SH-SY5Y (cell line): ENCODE results near the gene PRODH2.

Experiments used
- GATA2 ChIP-seq: IDR thresholded peaks from 2 replicates; pipeline ENCODE4 v1.6.1; 2011; ENCODE audit warnings: mild to moderate bottlenecking, low read depth, low read length
- GATA3 ChIP-seq: IDR thresholded peaks from 2 replicates; pipeline ENCODE4 v1.6.1; 2011; ENCODE audit warnings: low read depth, mild to moderate bottlenecking, low read length, moderate library complexity

PRODH2 gene

GRCh38 chr19:35766571-35767104, 46.0 kb downstream of the PRODH2 start:
- TF ChIP-seq GATA3, result no peak
- no peak for TF ChIP-seq GATA2

- TF ChIP-seq GATA3 (no peak), GATA2 (no peak)
These were observed 48.0 kb downstream of the PRODH2 start for GRCh38 chr19:35764432-35765315.

- no peak for TF ChIP-seq GATA3
- TF ChIP-seq GATA2, result no peak
These were observed 51.8 kb downstream of the PRODH2 start for GRCh38 chr19:35760711-35761349.

GRCh38 chr19:35759697-35760096, 52.9 kb downstream of the PRODH2 start:
- TF ChIP-seq GATA2, result no peak
- TF ChIP-seq GATA3, result no peak

GRCh38 chr19:35757749-35758608, 54.7 kb downstream of the PRODH2 start, which contains the start of gene PROSER3:
TSS of gene PROSER3 (plus strand) at chr19:35758176. CDS start at chr19:35758216, 40 bp downstream.
- TF ChIP-seq GATA2 (no peak), GATA3 (no peak)

- TF ChIP-seq GATA2, result no peak
- no peak for TF ChIP-seq GATA3
These were observed 55.4 kb downstream of the PRODH2 start for GRCh38 chr19:35757231-35757748.

- no peak for TF ChIP-seq GATA3
These were observed 56.0 kb downstream of the PRODH2 start, which contains the start of gene HSPB6 for GRCh38 chr19:35756377-35757230. TSS of gene HSPB6 (minus strand) at chr19:35757029. CDS start at chr19:35757008, 21 bp downstream.

- no peak for TF ChIP-seq GATA2
- TF ChIP-seq GATA3, result no peak
These were observed 56.9 kb downstream of the PRODH2 start for GRCh38 chr19:35755550-35756376.

GRCh38 chr19:35755131-35755549, 57.5 kb downstream of the PRODH2 start:
- TF ChIP-seq GATA3 (no peak), GATA2 (no peak)

GRCh38 chr19:35754370-35755130, 58.1 kb downstream of the PRODH2 start:
- TF ChIP-seq GATA2 (no peak), GATA3 (no peak)

- TF ChIP-seq GATA3, result no peak
- no peak for TF ChIP-seq GATA2
These were observed 58.8 kb downstream of the PRODH2 start for GRCh38 chr19:35753634-35754369.
